Measurements from ENCODE around the gene FZD2. TPM values are rescaled to one million over a fixed set of nuclear protein-coding genes. Genes with fewer than 3 reads are reported as not detected.

FZD2 gene
- total RNA-seq, 2 donors from 2014 or later, result 0.67 to 2.0 TPM

DNA sequence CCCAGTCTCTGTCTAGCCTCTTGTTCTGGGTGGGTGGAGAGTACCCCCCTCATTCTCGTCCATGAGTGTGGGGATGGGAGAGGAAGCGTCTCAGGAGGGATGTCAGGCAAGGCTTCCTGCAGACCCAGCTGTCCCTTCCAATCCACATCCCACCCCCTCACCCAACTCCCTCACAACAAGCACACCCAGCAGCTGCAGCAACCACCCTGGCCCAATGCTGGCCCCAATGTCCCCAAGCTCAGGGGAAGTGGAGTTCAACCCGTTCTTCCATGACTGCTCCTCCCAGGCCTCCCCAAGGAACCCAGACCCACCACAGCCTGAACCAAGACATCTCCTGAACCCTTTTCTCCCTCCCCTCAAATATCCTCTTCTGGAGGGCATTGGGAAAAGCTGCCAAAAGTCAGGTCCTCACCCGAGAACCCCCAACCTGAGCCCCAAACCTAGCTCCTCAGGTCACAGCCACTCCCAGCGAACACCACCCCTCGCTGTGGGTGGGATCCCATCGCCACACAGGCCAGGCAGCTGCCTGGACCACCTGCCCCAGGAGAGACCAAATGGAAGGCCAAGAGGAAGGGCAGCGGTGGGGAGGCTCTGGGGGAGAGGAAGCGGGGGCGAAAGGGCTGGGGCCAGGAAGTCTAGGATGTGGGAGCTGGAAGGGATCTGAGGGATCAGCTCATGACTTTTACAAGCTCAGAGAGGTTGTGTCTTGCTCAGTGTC, 47.6 kb downstream of the FZD2 start:
- no peak for DNase-seq
- no peak overlapping the region for H3K4me3 ChIP-seq
- no peaks in the 10 kb centered on the region for H3K27me3 ChIP-seq
- no peaks in the 10 kb centered on the region for H3K36me3 ChIP-seq
- no peak overlapping the region for H3K27ac ChIP-seq
- H3K9me3 ChIP-seq, result no peaks in the 10 kb centered on the region
- TF ChIP-seq, protein P1, sequence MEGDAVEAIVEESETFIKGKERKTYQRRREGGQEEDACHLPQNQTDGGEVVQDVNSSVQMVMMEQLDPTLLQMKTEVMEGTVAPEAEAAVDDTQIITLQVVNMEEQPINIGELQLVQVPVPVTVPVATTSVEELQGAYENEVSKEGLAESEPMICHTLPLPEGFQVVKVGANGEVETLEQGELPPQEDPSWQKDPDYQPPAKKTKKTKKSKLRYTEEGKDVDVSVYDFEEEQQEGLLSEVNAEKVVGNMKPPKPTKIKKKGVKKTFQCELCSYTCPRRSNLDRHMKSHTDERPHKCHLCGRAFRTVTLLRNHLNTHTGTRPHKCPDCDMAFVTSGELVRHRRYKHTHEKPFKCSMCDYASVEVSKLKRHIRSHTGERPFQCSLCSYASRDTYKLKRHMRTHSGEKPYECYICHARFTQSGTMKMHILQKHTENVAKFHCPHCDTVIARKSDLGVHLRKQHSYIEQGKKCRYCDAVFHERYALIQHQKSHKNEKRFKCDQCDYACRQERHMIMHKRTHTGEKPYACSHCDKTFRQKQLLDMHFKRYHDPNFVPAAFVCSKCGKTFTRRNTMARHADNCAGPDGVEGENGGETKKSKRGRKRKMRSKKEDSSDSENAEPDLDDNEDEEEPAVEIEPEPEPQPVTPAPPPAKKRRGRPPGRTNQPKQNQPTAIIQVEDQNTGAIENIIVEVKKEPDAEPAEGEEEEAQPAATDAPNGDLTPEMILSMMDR (IDR thresholded peaks at IDR 0.05), result no peak
- intact Hi-C loops (cut with DNase I), result no loop called here
- no peaks in the 10 kb centered on the region for H3K4me1 ChIP-seq
- H3K9ac ChIP-seq (ENCODE audit: low read depth in 2 of 2, low read length in 2 of 2), result no peak overlapping the region

DNA sequence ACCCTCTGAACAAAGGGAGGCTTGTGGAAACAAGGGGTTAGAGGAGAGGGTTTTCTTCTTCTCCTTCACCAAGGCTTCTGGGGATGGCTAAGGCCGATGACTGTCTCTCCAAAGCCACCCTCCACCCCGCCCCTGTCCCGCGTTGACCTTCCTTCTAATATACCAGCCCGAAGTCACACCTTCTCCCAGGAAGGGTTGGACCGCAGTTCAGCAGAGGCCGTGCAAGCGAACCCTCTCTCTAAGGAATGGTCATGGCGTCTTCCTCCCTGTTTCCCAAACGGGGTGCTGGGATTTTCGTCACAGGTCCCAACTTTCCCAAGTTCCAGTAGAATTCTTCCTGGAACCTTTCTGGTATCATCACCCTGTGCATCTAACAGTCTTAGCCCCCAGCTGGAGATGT, 49.4 kb downstream of the FZD2 start:
- TF ChIP-seq, protein P1 (IDR thresholded peaks at IDR 0.05), result no peak
- Histone ChIP-seq H3K36me3 (no peaks in the 10 kb centered on the region), H3K27me3 (no peaks in the 10 kb centered on the region), H3K27ac (no peak overlapping the region), H3K9me3 (no peaks in the 10 kb centered on the region), H3K4me3 (no peak overlapping the region), H3K4me1 (no peaks in the 10 kb centered on the region), H3K9ac (ENCODE audit: low read depth in 2 of 2, low read length in 2 of 2) (no peak overlapping the region)
- no peak for DNase-seq
- intact Hi-C loops (cut with DNase I), result no loop called here

DNA sequence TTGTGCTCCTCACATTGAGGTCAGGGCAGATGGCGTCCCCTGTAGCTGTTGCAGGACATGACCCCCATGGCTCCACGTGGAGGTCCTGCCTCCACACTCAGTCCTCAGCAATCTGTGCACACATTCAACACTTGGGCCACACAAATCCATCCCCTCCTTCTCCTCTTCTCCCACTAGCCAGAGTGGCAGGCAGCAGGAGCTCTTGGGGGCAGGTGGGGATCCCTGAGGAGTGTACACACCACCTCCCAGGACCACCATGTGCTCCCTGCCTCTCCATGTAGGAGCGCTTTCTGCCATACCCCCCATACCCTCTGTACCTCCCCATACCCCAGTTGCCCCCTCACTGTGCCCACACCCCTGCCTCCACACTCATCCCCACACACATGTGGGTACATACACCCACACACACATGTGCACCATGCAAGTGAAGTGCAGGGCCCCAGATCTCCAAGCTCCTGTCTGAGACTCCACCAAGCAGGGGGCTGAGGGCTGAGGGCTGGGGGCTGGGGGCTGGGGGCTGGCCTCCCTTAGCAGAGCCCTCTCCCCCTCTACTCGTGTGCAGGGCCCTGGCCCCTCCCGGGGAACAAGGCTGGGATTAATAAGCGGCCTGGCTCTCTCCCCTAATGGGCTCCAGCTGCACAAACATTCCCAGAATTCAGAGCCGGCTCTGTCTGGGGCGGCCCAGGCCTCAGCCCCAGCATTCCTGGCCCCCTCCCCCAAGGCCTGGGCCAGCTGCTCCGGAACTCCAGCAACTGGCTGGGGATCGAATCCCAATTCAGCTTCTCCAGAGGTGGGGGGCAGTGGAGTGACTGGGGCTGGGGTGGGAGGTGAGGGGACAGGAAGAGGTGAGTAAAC, 50.8 kb downstream of the FZD2 start:
- Histone ChIP-seq H3K9me3 (no peaks in the 10 kb centered on the region), H3K4me3 (no peak overlapping the region), H3K27ac (no peak overlapping the region), H3K4me1 (no peaks in the 10 kb centered on the region), H3K9ac (ENCODE audit: low read depth in 2 of 2, low read length in 2 of 2) (no peak overlapping the region), H3K27me3 (no peaks in the 10 kb centered on the region), H3K36me3 (no peaks in the 10 kb centered on the region)
- intact Hi-C loops (cut with DNase I), result no loop called here
- TF ChIP-seq, protein P1 (IDR thresholded peaks at IDR 0.05), result no peak
- no peak for DNase-seq

DNA sequence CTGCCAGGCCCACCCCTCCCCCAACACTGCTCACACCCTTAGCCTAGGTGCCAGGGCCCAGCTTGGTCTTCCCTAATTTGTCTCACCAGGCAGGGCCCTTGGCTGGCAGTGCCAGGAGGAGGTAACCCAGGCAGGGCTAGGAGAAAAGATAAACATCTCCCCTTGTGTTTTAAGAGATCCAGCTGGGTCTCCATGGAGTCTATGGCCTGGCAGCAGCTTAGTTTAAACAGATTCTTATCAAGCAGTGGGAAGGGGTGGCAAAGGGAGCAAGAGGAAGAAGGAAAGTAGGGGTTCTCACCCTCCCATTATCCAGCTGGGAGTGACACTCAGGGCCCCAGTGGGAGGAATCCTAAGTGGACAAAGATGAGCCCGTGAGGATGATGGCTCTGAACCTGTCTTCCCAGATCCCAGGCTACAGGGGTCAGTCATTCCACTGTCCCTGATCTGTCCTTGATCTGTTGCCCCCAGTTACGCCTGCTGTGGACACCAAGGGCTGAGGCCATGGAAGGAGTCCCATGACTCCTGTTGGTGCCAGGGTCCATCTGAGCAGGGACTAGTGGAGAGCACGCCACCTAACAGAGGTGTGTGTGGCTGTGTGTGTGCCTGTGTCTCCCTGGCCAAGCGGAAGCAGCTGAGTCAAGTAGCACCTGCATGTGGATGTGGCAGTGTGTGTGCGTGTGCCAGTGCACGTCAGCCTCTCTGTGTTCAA, 51.6 kb downstream of the FZD2 start:
- TF ChIP-seq, protein P1 (IDR thresholded peaks at IDR 0.05), result no peak
- no peaks in the 10 kb centered on the region for H3K9me3 ChIP-seq
- intact Hi-C loops (cut with DNase I), result no loop called here

DNA sequence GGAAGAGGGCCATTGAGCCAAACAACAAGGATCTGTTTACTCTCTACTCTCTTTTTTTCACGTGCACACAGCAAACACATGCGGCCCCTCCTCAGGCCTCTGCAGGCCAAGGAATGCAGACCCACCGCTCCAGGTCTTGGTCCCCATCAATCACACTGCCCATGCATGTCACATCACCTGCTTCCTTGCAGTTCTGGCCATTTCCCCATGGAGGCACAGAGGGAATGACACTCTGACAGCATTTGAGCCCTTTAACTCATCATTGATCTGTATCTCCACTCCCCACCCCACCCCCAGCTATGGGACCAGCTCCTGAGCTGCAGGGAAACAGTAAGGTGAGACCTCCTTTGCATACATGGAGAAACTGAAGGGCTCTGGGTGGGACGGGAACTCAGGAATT, 53.0 kb downstream of the FZD2 start:
- Histone ChIP-seq H3K9me3 (no peaks in the 10 kb centered on the region), H3K4me1 (no peaks in the 10 kb centered on the region), H3K9ac (ENCODE audit: low read depth in 2 of 2, low read length in 2 of 2) (no peak overlapping the region), H3K4me3 (no peak overlapping the region), H3K27me3 (no peaks in the 10 kb centered on the region), H3K27ac (no peak overlapping the region), H3K36me3 (no peaks in the 10 kb centered on the region)
- no peak for DNase-seq
- intact Hi-C loops (cut with DNase I), result no loop called here
- TF ChIP-seq, protein P1 (IDR thresholded peaks at IDR 0.05), result no peak

More for the DNA sequence above, 51.6 kb downstream of the FZD2 start:
- H3K36me3 ChIP-seq, result no peaks in the 10 kb centered on the region
- H3K27me3 ChIP-seq, result no peaks in the 10 kb centered on the region
- H3K27ac ChIP-seq, result no peak overlapping the region
- no peak overlapping the region for H3K4me3 ChIP-seq
- H3K4me1 ChIP-seq, result no peaks in the 10 kb centered on the region
- no peak overlapping the region for H3K9ac ChIP-seq (ENCODE audit: low read depth in 2 of 2, low read length in 2 of 2)
- DNase-seq, result no peak
